Measurements from ENCODE around the gene AQP1.

Gene AQP1

GRCh38 chr7:30874656-30875302, 36.9 kb upstream of the AQP1 start:
- no peaks in the 10 kb centered on the region for H3K36me3 Mint-ChIP-seq (ENCODE audit: insufficient read depth)
- H3K9me3 Mint-ChIP-seq, result no peaks in the 10 kb centered on the region
- no peak overlapping the region for H3K27ac Mint-ChIP-seq (ENCODE audit: low read depth)
- H3K27me3 Mint-ChIP-seq, result no peaks in the 10 kb centered on the region
- ATAC-seq (replicated peaks; ENCODE audit: extremely low read depth, poor library complexity, severe bottlenecking) (no peak), DNase-seq (ENCODE audit: low spot score in 2 of 2) (no peak)
- no peaks in the 10 kb centered on the region for H3K4me1 Mint-ChIP-seq
- H3K4me3 Mint-ChIP-seq, result no peak overlapping the region

GRCh38 chr7:30877015-30877769, 34.5 kb upstream of the AQP1 start:
- Mint-ChIP-seq H3K4me1 (no peaks in the 10 kb centered on the region), H3K36me3 (ENCODE audit: insufficient read depth) (no peaks in the 10 kb centered on the region), H3K4me3 (no peak overlapping the region), H3K9me3 (no peaks in the 10 kb centered on the region), H3K27me3 (no peaks in the 10 kb centered on the region), H3K27ac (ENCODE audit: low read depth) (no peak overlapping the region)
- ATAC-seq (replicated peaks; ENCODE audit: extremely low read depth, poor library complexity, severe bottlenecking) (no peak), DNase-seq (ENCODE audit: low spot score in 2 of 2) (no peak)

GRCh38 chr7:30877993-30878392, 33.7 kb upstream of the AQP1 start:
- Mint-ChIP-seq H3K36me3 (ENCODE audit: insufficient read depth) (no peaks in the 10 kb centered on the region), H3K4me3 (no peak overlapping the region), H3K9me3 (no peaks in the 10 kb centered on the region), H3K4me1 (no peaks in the 10 kb centered on the region), H3K27ac (ENCODE audit: low read depth) (no peak overlapping the region), H3K27me3 (no peaks in the 10 kb centered on the region)
- DNase-seq (ENCODE audit: low spot score in 2 of 2), result no peak
- no peak for ATAC-seq (replicated peaks; ENCODE audit: extremely low read depth, poor library complexity, severe bottlenecking)

- DNase-seq (ENCODE audit: low spot score in 2 of 2), result no peak
- Mint-ChIP-seq H3K9me3 (no peaks in the 10 kb centered on the region), H3K4me3 (no peak overlapping the region), H3K4me1 (no peaks in the 10 kb centered on the region), H3K27ac (ENCODE audit: low read depth) (no peak overlapping the region), H3K27me3 (no peaks in the 10 kb centered on the region), H3K36me3 (ENCODE audit: insufficient read depth) (no peaks in the 10 kb centered on the region)
- ATAC-seq (replicated peaks; ENCODE audit: extremely low read depth, poor library complexity, severe bottlenecking), result no peak
Measured at GRCh38 chr7:30879139-30880124, 32.2 kb upstream of the AQP1 start.

- H3K4me1 Mint-ChIP-seq, result no peaks in the 10 kb centered on the region
- H3K36me3 Mint-ChIP-seq (ENCODE audit: insufficient read depth), result no peaks in the 10 kb centered on the region
- no peak for DNase-seq (ENCODE audit: low spot score in 2 of 2)
- H3K27ac Mint-ChIP-seq (ENCODE audit: low read depth), result no peak overlapping the region
- H3K9me3 Mint-ChIP-seq, result no peaks in the 10 kb centered on the region
- H3K4me3 Mint-ChIP-seq, result no peak overlapping the region
- no peak for ATAC-seq (replicated peaks; ENCODE audit: extremely low read depth, poor library complexity, severe bottlenecking)
- no peaks in the 10 kb centered on the region for H3K27me3 Mint-ChIP-seq
Measured at GRCh38 chr7:30880125-30880720, 31.4 kb upstream of the AQP1 start.

- no peaks in the 10 kb centered on the region for H3K27me3 Mint-ChIP-seq
- H3K4me1 Mint-ChIP-seq, result no peaks in the 10 kb centered on the region
- no peak overlapping the region for H3K27ac Mint-ChIP-seq (ENCODE audit: low read depth)
- DNase-seq (ENCODE audit: low spot score in 2 of 2) (no peak), ATAC-seq (replicated peaks; ENCODE audit: extremely low read depth, poor library complexity, severe bottlenecking) (no peak)
- H3K9me3 Mint-ChIP-seq, result no peaks in the 10 kb centered on the region
- H3K4me3 Mint-ChIP-seq, result no peak overlapping the region
- H3K36me3 Mint-ChIP-seq (ENCODE audit: insufficient read depth), result no peaks in the 10 kb centered on the region
Measured at GRCh38 chr7:30880941-30881340, 30.7 kb upstream of the AQP1 start.

GRCh38 chr7:30881448-30881847, 30.2 kb upstream of the AQP1 start:
- Mint-ChIP-seq H3K4me3 (no peak overlapping the region), H3K9me3 (no peaks in the 10 kb centered on the region), H3K36me3 (ENCODE audit: insufficient read depth) (no peaks in the 10 kb centered on the region), H3K4me1 (no peaks in the 10 kb centered on the region), H3K27me3 (no peaks in the 10 kb centered on the region), H3K27ac (ENCODE audit: low read depth) (no peak overlapping the region)
- ATAC-seq (replicated peaks; ENCODE audit: extremely low read depth, poor library complexity, severe bottlenecking) (no peak), DNase-seq (ENCODE audit: low spot score in 2 of 2) (no peak)

GRCh38 chr7:30884881-30885280, 26.8 kb upstream of the AQP1 start:
- no peak overlapping the region for H3K4me3 Mint-ChIP-seq
- H3K27me3 Mint-ChIP-seq, result no peaks in the 10 kb centered on the region
- no peak overlapping the region for H3K27ac Mint-ChIP-seq (ENCODE audit: low read depth)
- H3K36me3 Mint-ChIP-seq (ENCODE audit: insufficient read depth), result no peaks in the 10 kb centered on the region
- H3K4me1 Mint-ChIP-seq, result no peaks in the 10 kb centered on the region
- no peaks in the 10 kb centered on the region for H3K9me3 Mint-ChIP-seq
- ATAC-seq (replicated peaks; ENCODE audit: extremely low read depth, poor library complexity, severe bottlenecking) (no peak), DNase-seq (ENCODE audit: low spot score in 2 of 2) (no peak)

- no peak for ATAC-seq (replicated peaks; ENCODE audit: extremely low read depth, poor library complexity, severe bottlenecking)
- Mint-ChIP-seq H3K27ac (ENCODE audit: low read depth) (no peak overlapping the region), H3K36me3 (ENCODE audit: insufficient read depth) (no peaks in the 10 kb centered on the region), H3K27me3 (no peaks in the 10 kb centered on the region), H3K9me3 (no peaks in the 10 kb centered on the region), H3K4me3 (no peak overlapping the region), H3K4me1 (no peaks in the 10 kb centered on the region)
- DNase-seq (ENCODE audit: low spot score in 2 of 2), result no peak
Measured at GRCh38 chr7:30886608-30887011, 25.0 kb upstream of the AQP1 start.

GRCh38 chr7:30887464-30887872, 24.2 kb upstream of the AQP1 start:
- no peak overlapping the region for H3K27ac Mint-ChIP-seq (ENCODE audit: low read depth)
- no peaks in the 10 kb centered on the region for H3K27me3 Mint-ChIP-seq
- no peaks in the 10 kb centered on the region for H3K9me3 Mint-ChIP-seq
- H3K4me3 Mint-ChIP-seq, result no peak overlapping the region
- H3K4me1 Mint-ChIP-seq, result no peaks in the 10 kb centered on the region
- ATAC-seq (replicated peaks; ENCODE audit: extremely low read depth, poor library complexity, severe bottlenecking), result no peak
- no peak for DNase-seq (ENCODE audit: low spot score in 2 of 2)
- no peaks in the 10 kb centered on the region for H3K36me3 Mint-ChIP-seq (ENCODE audit: insufficient read depth)

- Mint-ChIP-seq H3K4me1 (no peaks in the 10 kb centered on the region), H3K36me3 (ENCODE audit: insufficient read depth) (no peaks in the 10 kb centered on the region), H3K4me3 (no peak overlapping the region), H3K27me3 (no peaks in the 10 kb centered on the region), H3K9me3 (no peaks in the 10 kb centered on the region), H3K27ac (ENCODE audit: low read depth) (no peak overlapping the region)
- DNase-seq (ENCODE audit: low spot score in 2 of 2), result no peak
- no peak for ATAC-seq (replicated peaks; ENCODE audit: extremely low read depth, poor library complexity, severe bottlenecking)
Measured at GRCh38 chr7:30888747-30889146, 22.9 kb upstream of the AQP1 start.

GRCh38 chr7:30890226-30890625, 21.4 kb upstream of the AQP1 start:
- no peak for DNase-seq (ENCODE audit: low spot score in 2 of 2)
- no peaks in the 10 kb centered on the region for H3K4me1 Mint-ChIP-seq
- H3K9me3 Mint-ChIP-seq, result no peaks in the 10 kb centered on the region
- H3K36me3 Mint-ChIP-seq (ENCODE audit: insufficient read depth), result no peaks in the 10 kb centered on the region
- no peak overlapping the region for H3K27ac Mint-ChIP-seq (ENCODE audit: low read depth)
- H3K4me3 Mint-ChIP-seq, result no peak overlapping the region
- no peaks in the 10 kb centered on the region for H3K27me3 Mint-ChIP-seq
- no peak for ATAC-seq (replicated peaks; ENCODE audit: extremely low read depth, poor library complexity, severe bottlenecking)
